ENCODE results near the gene MEI1.
"Not testable (repeated sequence)": the region's sequence is repeated elsewhere in the genome, so short reads cannot be mapped to it uniquely, and the experiment has no call there.

The MEI1 gene, protein sequence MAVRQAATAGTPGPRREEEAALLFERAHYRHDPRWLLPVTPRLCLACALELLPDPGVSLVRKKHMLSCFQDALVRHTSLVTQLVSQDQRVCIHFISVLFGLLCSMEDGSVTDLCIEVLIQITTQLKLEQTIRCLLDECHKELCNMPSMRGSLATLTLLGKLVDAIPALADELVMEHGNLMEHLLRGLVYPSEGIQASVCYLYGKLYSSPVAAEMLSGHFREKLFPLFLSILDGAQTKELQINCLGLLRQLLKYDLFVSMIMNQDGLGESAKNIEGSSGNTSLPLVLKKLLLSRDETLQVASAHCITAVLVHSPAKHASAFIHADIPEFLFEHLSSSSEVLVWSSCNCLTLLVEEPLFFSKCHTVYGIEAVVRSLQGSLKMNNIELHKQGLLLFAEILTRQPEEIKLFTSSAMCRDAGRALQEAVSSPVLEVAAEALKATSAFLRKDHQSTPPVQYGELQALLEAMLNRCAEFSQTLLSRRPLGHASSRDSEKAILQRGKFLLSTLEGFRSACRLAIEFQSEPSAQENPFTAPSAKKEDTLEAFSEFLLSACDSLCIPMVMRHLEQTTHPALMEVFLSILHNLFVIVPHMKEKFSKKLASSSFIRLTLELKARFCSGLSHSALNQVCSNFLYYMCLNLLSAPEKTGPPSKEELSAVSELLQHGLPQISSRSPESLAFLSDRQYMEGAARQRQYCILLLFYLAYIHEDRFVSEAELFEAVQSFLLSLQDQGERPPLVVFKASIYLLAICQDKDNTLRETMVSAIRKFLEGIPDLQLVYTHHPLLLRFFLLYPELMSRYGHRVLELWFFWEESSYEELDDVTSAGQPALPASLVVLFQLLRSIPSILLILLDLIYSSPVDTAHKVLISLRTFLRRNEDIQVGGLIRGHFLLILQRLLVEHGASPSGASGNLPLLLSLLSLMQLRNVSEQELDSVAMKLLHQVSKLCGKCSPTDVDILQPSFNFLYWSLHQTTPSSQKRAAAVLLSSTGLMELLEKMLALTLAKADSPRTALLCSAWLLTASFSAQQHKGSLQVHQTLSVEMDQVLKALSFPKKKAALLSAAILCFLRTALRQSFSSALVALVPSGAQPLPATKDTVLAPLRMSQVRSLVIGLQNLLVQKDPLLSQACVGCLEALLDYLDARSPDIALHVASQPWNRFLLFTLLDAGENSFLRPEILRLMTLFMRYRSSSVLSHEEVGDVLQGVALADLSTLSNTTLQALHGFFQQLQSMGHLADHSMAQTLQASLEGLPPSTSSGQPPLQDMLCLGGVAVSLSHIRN

DNA sequence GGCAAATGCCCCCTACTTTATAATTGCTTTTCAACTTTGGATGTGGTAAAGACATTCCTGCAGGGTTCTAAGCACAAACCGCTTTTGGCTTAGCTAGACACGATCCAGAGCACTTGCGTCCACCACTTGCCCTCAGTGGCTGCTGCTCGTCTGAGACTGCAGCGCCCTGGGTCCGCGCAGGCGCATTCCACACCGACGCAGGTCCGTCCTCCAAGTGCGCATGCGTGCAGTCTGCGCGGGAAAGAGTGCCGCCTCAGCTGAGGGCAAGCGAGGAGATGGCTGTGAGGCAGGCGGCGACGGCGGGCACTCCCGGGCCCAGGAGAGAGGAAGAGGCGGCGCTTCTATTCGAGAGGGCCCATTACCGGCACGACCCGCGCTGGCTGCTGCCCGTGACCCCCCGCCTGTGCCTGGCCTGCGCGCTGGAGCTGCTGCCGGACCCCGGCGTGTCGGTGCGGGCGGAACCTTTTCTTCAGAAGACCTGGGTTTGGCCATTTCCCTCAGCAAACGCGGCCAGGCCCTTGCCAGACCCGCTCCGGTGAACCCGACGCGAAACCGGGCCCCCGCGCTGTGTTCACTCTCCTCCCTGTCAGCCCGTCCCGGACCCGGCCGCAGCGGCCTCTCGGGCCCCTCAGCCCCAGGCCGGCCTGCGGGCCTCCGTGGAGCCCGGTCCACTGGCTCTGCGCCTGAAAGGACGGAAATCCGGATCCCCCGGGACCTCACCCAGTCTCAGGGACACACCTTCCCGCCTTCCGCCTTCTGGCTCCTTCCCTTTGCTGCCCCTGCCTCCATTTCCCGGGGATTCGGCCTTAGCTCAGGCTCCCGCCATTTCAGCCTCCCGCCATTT lies at the start of gene MEI1:
Gene MEI1, plus strand, starts transcription at position 240 of the 844 bp plus-strand sequence. Its CDS starts 36 bp downstream, at position 276.
- DNase-seq = peak; percentile 93

- no peak for DNase-seq
Observed at GRCh38 chr22:41650229-41650628, 49.1 kb upstream of the MEI1 start.

- DNase-seq = no peak
Observed at GRCh38 chr22:41650821-41651220, 48.5 kb upstream of the MEI1 start.

DNA sequence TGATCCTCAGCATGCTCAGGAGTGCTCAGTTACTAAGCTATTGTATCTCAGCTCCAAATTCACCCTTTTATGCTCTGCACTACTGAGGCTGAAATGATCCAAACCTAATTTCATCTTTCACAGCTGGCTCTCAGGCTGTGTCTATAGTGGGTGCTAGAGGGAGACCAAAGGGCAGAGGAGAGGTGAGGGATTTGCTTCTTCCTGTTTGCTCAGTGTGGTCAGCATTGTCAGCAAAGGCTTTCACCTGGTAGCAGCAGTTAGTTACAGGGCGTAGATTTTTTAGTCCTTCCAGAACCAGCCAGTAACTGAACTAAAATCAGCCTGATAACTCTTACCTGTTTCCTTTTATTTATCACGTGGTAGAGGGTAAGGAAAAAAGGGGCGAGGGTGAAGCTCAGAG lies 45.0 kb upstream of the MEI1 start:
- DNase-seq = no peak

- DNase-seq = peak; percentile 35
Observed at GRCh38 chr22:41656556-41656955, 42.7 kb upstream of the MEI1 start.

DNA sequence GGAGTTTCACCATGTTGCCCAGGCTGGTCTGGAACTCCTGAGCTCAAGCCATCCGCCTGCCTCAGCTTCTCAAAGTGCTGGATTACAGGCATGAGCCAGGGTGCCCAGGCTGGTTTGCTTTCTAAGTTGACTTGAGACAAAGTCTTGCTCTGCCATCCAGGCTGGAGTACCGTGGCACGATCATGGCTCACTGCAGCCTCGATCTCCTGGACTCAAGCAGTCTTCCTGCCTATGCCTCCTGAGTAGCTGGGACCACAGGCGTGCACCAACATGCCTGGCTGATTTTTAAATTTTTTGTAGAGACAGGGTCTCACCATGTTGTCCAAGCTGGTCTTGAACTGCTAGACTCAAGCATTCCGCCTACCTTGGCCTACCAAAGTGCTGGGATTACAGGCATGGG lies 41.6 kb upstream of the MEI1 start:
- DNase-seq = no peak

GRCh38 chr22:41658869-41659268 lies 40.4 kb upstream of the MEI1 start:
- DNase-seq = no peak

DNA sequence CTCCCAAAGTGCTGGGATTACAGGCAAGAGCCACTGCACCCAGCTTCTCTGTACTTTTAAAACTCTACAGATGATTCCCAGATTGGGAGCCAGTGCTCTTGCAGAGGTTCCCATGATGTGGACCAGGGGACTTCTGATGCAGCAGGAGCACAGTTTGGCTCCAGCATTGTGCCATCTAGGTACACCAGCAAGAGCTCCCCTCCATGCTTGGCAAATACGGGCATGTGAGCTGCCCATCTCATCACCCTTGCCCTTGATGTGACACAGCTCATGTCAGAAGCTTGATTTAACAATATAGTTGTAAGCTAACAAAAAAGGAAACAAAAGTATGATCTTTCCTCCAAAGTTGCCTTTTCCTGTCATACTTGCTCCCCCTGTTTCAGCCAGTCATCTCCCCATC lies 39.4 kb upstream of the MEI1 start:
- no peak for DNase-seq

DNA sequence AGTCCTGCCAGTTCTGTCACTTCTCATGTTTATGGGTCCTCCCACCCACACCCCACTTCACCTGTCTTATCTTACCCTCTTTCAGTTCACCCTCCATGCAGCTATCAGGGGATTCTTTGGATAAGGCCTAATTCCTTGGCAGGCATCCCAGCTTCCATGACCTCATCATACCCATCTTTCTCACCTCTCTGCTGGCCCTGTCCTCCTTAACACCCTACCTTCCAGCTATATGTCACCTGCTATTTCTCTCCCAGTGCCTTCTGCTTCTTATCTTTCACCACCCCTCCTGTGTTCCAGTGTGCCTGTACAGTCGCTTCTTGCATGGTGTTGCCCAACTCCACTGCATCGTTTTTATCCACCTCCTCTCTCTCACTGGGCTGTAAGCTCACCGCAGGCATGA lies 38.9 kb upstream of the MEI1 start:
- no peak for DNase-seq

DNA sequence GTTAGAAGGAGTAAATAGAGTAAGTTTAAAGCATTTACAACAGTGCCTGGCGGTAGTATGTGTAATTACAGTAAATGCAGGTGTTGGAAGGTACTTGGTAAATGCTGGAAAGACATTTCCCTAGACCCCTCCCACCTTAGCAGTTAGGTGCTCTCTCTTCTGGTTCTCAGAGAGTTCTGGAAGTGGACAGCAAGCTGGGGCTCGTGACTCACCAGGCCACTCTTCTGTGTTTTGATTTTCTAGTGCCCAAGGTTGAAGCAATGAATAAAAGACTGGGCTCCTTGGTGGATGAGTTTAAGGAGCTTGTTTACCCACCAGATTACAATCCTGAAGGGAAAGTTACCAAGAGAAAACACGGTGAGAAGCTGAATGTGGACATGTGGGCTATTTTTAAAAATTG lies 38.2 kb upstream of the MEI1 start:
- no peak for DNase-seq

- no peak for DNase-seq
Observed at GRCh38 chr22:41661713-41662112, 37.6 kb upstream of the MEI1 start.

DNA sequence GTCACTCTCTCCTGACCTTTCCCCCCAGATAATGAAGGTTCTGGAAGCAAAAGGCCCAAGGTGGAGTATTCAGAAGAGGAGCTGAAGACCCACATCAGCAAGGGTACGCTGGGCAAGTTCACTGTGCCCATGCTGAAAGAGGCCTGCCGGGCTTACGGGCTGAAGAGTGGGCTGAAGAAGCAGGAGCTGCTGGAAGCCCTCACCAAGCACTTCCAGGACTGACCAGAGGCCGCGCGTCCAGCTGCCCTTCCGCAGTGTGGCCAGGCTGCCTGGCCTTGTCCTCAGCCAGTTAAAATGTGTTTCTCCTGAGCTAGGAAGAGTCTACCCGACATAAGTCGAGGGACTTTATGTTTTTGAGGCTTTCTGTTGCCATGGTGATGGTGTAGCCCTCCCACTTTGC lies 35.7 kb upstream of the MEI1 start:
- not testable (repeated sequence) for DNase-seq

- DNase-seq = no peak
Observed at GRCh38 chr22:41664490-41664889, 34.8 kb upstream of the MEI1 start.

GRCh38 chr22:41664951-41665350 lies 34.4 kb upstream of the MEI1 start:
- no peak for DNase-seq

DNA sequence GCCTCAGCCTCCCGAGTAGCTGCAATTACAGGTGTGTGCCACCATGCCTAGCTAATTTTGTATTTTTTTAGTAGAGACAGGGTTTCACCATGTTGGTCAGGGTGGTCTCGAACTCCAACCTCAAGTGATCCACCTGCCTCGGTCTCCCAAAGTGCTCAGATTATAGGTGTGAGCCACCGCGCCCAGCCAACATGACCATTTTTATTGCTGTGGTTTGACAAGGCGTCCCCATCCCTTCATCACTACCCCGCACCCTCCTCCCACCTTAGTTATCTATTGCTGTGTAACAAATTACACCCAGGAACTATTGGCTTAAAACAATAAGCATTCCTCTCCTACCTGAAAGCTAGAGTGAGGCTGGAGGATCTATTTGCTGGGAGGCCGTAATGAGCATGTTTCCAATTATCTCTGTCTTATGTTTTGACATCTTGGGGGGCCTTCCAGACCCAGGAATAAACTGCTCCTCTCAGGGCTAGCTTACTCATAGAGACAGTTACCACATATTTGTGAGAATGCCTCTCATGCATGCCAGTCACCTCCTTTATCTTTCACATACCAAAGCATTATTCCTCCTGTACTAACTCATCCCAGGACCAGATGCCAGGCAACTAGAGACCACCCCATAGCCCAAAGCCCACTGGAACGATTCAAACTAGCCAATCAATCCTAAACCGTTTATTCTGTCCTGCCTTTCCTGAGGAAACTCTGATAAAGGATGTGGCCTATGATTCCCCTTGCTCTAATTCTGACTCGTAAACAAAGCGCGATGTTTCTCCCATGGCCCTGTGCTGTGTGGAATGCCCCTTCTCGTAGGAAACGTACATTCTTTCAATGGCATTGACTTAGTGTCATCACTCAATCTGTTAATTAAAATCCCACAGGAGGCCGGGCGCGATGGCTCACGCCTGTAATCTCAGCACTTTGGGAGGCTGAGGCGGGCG lies 30.1 kb upstream of the MEI1 start:
- no peak for DNase-seq

GRCh38 chr22:41672096-41672495 lies 27.2 kb upstream of the MEI1 start:
- not testable (repeated sequence) for DNase-seq

DNA sequence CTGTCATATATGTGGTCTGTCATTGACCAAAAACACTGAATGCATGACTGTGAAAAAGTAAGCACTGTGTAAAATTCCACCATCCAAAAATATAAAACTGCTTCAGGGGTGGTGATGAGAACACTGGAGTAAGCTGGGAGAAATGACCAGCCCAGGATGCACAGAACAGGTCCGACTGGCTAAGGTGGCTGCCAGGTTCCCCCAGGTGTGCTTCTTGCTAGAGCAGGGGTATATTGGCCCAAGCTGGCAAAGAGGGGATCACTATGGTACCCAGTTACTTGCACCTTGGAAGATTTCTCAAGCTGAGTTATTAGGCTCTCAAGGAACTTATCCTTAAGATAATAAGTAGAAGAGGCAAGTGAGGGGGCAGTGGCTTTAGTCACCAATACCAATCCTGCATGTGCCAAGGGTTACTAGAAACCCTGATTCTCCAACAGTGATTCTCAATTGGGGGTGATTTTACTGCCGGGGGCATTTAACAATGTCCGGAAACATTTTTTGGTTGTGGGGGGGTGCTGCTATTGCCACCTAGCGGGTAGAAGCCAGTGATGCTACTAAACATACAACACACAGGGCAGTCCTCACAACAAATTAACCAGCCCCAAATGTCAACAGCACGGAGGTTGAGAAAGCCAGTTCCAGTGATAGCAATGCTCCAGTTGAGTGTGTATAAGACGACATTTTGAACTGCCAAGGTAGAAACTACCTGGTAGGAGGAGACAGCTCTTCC lies 26.4 kb upstream of the MEI1 start:
- no peak for DNase-seq

DNA sequence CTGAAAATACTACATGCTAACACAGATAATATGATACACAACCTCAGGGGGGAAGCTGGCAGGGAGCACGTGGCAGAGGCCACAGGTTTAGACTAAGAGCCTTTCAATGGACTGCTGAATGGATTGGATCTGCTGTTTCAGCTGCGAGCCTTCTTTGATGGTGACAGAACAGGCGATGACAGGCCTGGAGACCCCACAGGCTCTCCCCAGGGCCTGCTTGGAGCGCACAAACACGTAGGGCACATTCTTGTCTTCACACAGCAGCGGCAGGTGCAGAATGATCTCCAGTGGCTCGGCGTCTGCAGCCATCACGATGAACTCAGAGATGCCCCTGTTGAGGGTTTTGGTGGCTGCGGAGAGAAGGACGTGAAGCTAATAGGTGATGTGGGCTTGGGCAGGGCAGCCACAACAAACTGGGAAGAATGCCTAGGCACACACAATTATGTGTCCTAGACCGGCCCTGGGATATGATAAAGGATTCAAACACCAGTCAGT lies 24.4 kb upstream of the MEI1 start:
- DNase-seq = no peak

DNA sequence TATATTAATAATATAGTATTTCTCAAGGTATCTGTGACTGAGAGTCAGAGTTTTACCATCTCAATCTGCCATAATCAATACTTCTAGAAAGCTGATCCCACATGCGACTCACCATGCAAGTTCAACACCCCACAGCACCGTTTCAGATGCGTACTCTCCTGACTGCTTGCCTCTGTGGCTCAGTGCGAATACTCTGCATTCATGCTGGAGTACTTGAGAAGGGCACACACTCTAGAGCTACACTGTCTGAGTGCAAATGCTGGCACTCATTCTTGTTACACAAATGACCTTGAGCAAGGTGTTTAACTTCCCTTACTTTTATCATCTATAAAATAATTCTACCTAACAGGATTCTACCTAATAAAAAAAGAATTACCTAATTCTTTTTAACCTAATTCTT lies 23.2 kb upstream of the MEI1 start:
- DNase-seq = no peak

GRCh38 chr22:41681616-41682015 lies 17.7 kb upstream of the MEI1 start:
- peak; percentile 20 for DNase-seq
